ENCODE measurements around the gene CCDC112. TPM values are rescaled to one million over a fixed set of nuclear protein-coding genes. Genes with fewer than 3 reads are reported as not detected.
A peak's percentile ranks its signal among the peaks of the same experiment; 100 is the strongest.

The CCDC112 gene
- total RNA-seq: 1 to 10 TPM; 3.8 to 7.7 TPM

- H3K4me3 ChIP-seq: peak within 1 kb of the TSS; percentile 69 to 82
- no peaks in the 10 kb centered on the region for H3K36me3 ChIP-seq
- H3K27me3 ChIP-seq: no peaks in the 10 kb centered on the region
- DNase-seq (ENCODE audit: low spot score): no peak
- peak in 1 of 2 donors; percentile 17 for TF ChIP-seq CTCF (IDR thresholded peaks at IDR 0.05)
- H3K9me3 ChIP-seq: peaks cover 0 to 3% of the 10 kb centered on the region in 2 donors
- H3K27ac ChIP-seq: peak within 1 kb of the TSS; percentile 51 to 78
- peaks cover 0 to 5% of the 10 kb centered on the region in 2 donors for H3K4me1 ChIP-seq
Measured at GRCh38 chr5:115296124-115297022, at the start of gene CCDC112. Gene CCDC112 (minus strand): TSS chr5:115296654. CDS start chr5:115296543, 111 bp downstream.

- no peaks in the 10 kb centered on the region for H3K27me3 ChIP-seq
- no peaks in the 10 kb centered on the region for H3K36me3 ChIP-seq
- no peak overlapping the region for H3K27ac ChIP-seq
- DNase-seq (ENCODE audit: low spot score): no peak
- H3K4me3 ChIP-seq: no peak overlapping the region
- peaks cover 0 to 4% of the 10 kb centered on the region in 2 donors for H3K4me1 ChIP-seq
- no peaks in the 10 kb centered on the region for H3K9me3 ChIP-seq
- TF ChIP-seq CTCF (IDR thresholded peaks at IDR 0.05): no peak
Measured at GRCh38 chr5:115345344-115345743, 48.9 kb upstream of the CCDC112 start.

GRCh38 chr5:115343855-115344254 lies 47.4 kb upstream of the CCDC112 start:
- no peaks in the 10 kb centered on the region for H3K9me3 ChIP-seq
- H3K27ac ChIP-seq: no peak overlapping the region
- no peaks in the 10 kb centered on the region for H3K36me3 ChIP-seq
- DNase-seq (ENCODE audit: low spot score): no peak
- no peaks in the 10 kb centered on the region for H3K27me3 ChIP-seq
- H3K4me3 ChIP-seq: no peak overlapping the region
- TF ChIP-seq CTCF (IDR thresholded peaks at IDR 0.05): no peak
- no peaks in the 10 kb centered on the region for H3K4me1 ChIP-seq

- DNase-seq (ENCODE audit: low spot score): no peak
- H3K9me3 ChIP-seq: no peaks in the 10 kb centered on the region
- no peaks in the 10 kb centered on the region for H3K36me3 ChIP-seq
- H3K27me3 ChIP-seq: no peaks in the 10 kb centered on the region
- no peak overlapping the region for H3K4me3 ChIP-seq
- H3K4me1 ChIP-seq: no peaks in the 10 kb centered on the region
- TF ChIP-seq CTCF (IDR thresholded peaks at IDR 0.05): no peak
- H3K27ac ChIP-seq: no peak overlapping the region
Measured at GRCh38 chr5:115342590-115343377, 46.3 kb upstream of the CCDC112 start.

- no peak overlapping the region for H3K27ac ChIP-seq
- no peak for DNase-seq (ENCODE audit: low spot score)
- H3K36me3 ChIP-seq: no peaks in the 10 kb centered on the region
- H3K4me1 ChIP-seq: no peaks in the 10 kb centered on the region
- H3K27me3 ChIP-seq: no peaks in the 10 kb centered on the region
- H3K4me3 ChIP-seq: no peak overlapping the region
- TF ChIP-seq CTCF (IDR thresholded peaks at IDR 0.05): no peak
- no peaks in the 10 kb centered on the region for H3K9me3 ChIP-seq
Measured at GRCh38 chr5:115341745-115342144, 45.3 kb upstream of the CCDC112 start.

Measured in right atrium auricular region (tissue), 2 donors.